Ovary (tissue), 9 donors: Measurements from ENCODE around the gene OSTM1. TPM values are rescaled to one million over a fixed set of nuclear protein-coding genes. Genes with fewer than 3 reads are reported as not detected.

Source experiments
- DNase-seq, 5 donors: peaks; one replicate each; pipeline ENCODE4 v3.0.0-alpha.2; 2019 to 2020
- H3K27ac ChIP-seq, 2 donors: fragments of 200-600 bp; one replicate each; pipeline versions ENCODE4 v1.5.1 to v1.8.0; 2019 to 2022
- H3K27me3 ChIP-seq: fragments of 200-600 bp; one replicate; pipeline ENCODE4 v1.8.0; 2022
- H3K36me3 ChIP-seq: fragments of 200-600 bp; sonication (generic); one replicate; pipeline ENCODE4 v1.5.1; 2019
- H3K4me1 ChIP-seq: one replicate; pipeline ENCODE4 v1.8.1; 2013; ENCODE audit warnings: mild to moderate bottlenecking, moderate library complexity; ENCODE audit not compliant: insufficient read depth
- H3K4me3 ChIP-seq: fragments of 200-600 bp; sonication (generic); one replicate; pipeline ENCODE4 v1.5.1; 2017
- H3K9me3 ChIP-seq, 2 donors: fragments of 200-600 bp in 1 of 2; sonication (generic) in 1 of 2; one replicate each; pipeline versions ENCODE4 v1.5.1 to v1.8.1; 2013 to 2019; ENCODE audit warnings: mild to moderate bottlenecking in 1 of 2, moderate library complexity in 1 of 2
- EP300 ChIP-seq: sonication (generic); formaldehyde crosslinking; IDR thresholded peaks from one replicate; pipeline ENCODE4 v1.6.1; 2017; ENCODE audit warnings: antibody characterized with exemption
- POLR2A ChIP-seq: fragments of 450-650 bp; IDR thresholded peaks from one replicate; pipeline ENCODE4 v1.6.1; 2017; ENCODE audit warnings: antibody characterized with exemption, mild to moderate bottlenecking, moderate library complexity
- WGBS, 3 donors: extraction: QIAGEN DNeasy Blood & Tissue Kit in 1 of 3; methylation state at CpG; one replicate each; pipeline versions ENCODE4 v1.1.5 to v1.1.7; 2013 to 2017; 5-methylcytosine and 5-hydroxymethylcytosine counted together
- intact Hi-C, 4 donors: fragments of 100-400 bp; cut with DNase I; formaldehyde crosslinking; loops; one replicate each; pipeline versions ENCODE4 v1.11.0 to v1.15.1; 2022 to 2023
- polyA plus RNA-seq, 2 donors: library from polyadenylated mRNA; stranded (reverse); fragments of 200-250 nt in 1 of 2; fragments of 350-450 nt in 1 of 2; fragmentation: Illumina TruSeq in 1 of 2; extraction: RNeasy Lipid Tissue Mini Kit (QIAGEN cat#74804) in 1 of 2; gene quantifications; one replicate each; pipeline ENCODE4 v1.2.3, GENCODE V29; 2013 to 2014
- small RNA-seq: library from RNA; depleted of rRNA; stranded (forward); fragments of <200 nt; gene quantifications from one replicate; pipeline ENCODE3, GENCODE V24; 2016
- total RNA-seq, 7 donors: library from RNA; depleted of rRNA in 2 of 7; stranded (reverse); fragments of >200 nt in 2 of 7; fragmentation: NEBNext Ultra II Directional in 3 of 7; extraction: Animal tissue kit (Norgen Biotek cat#: 25700) in 3 of 7; gene quantifications; one replicate each; pipeline versions ENCODE4 v1.1.0 to v1.2.4, GENCODE V29; 2016 to 2023
- TF ChIP-seq, protein P1 (sequence below), 3 donors: fragments of 450-650 bp in 2 of 3; fragments of 200-600 bp in 1 of 3; IDR thresholded peaks; one replicate each; pipeline versions ENCODE4 v1.5.1 to v1.8.0; 2016 to 2022; ENCODE audit warnings: antibody characterized with exemption in 3 of 3, mild to moderate bottlenecking in 1 of 3
- donor health status: DM: no; HTN: no; CAD: no; lungs with moderate emphysema.
- donor health status: DM: no; HTN: no; CAD: no.
- donor health status: Bipolar disorder and iron deficiency.
- donor health status: DM: yes; HTN: yes; CAD: no.
- donor health status: DM: no; HTN: no; CAD: no.
- donor health status: DM: yes; HTN: yes; CAD: no.

Gene OSTM1
- total and polyA plus RNA-seq, 9 donors = 10.9 to 55.5 (median 29.8) TPM

DNA sequence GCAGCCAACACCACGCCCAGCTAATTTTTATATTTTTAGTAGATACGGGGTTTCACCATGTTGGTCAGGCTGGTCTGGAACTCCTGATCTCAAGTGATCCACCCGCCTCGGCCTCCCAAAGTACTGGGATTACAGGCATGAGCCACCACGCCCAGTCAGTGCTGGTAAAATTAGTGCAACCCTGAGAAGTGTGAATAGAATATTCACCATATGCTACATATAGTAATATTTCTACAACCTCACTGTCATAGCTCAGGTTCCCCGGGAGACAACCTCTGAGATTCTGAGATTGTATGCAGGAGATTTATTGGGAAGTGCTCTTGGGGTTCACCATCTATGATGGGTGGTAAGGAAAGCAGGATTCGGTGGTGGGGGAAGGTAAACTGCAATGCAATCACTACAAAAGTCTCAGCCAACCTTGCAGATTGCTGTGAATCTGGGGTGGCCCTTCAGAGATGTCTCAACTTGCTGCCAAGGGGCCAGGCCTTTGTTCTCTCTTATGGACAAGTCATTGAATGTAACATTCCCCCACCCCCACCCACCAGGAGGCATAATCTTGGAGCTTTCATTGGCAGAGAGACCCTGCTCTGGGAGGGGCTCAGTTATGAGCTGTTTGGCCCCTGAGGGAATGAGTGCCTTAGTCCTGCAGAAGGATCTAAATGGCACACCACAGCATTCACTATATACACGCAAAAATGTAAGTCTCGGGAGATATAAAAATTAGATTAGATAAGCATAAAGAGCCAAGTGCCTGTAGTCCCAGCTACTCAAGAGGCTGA lies 82.6 kb downstream of the OSTM1 start:
- no peak overlapping the region for H3K4me3 ChIP-seq
- TF ChIP-seq EP300 = no peak
- no peak for TF ChIP-seq POLR2A
- TF ChIP-seq, protein P1, sequence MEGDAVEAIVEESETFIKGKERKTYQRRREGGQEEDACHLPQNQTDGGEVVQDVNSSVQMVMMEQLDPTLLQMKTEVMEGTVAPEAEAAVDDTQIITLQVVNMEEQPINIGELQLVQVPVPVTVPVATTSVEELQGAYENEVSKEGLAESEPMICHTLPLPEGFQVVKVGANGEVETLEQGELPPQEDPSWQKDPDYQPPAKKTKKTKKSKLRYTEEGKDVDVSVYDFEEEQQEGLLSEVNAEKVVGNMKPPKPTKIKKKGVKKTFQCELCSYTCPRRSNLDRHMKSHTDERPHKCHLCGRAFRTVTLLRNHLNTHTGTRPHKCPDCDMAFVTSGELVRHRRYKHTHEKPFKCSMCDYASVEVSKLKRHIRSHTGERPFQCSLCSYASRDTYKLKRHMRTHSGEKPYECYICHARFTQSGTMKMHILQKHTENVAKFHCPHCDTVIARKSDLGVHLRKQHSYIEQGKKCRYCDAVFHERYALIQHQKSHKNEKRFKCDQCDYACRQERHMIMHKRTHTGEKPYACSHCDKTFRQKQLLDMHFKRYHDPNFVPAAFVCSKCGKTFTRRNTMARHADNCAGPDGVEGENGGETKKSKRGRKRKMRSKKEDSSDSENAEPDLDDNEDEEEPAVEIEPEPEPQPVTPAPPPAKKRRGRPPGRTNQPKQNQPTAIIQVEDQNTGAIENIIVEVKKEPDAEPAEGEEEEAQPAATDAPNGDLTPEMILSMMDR (IDR thresholded peaks at IDR 0.05) = no peak
- H3K36me3 ChIP-seq = no peaks in the 10 kb centered on the region
- no peak for DNase-seq
- WGBS, 3 donors = 84 to 93% (median 87%) methylated on average over 9 of the region's 9 CpGs
- no peak overlapping the region for H3K27ac ChIP-seq
- intact Hi-C loops = loop anchor here in 1 of 4 donors (10.0 kb wide), 1 partner anchor 533 kb away; no protein-coding TSS in a partner anchor
- no peaks in the 10 kb centered on the region for H3K9me3 ChIP-seq
- no peaks in the 10 kb centered on the region for H3K4me1 ChIP-seq
- H3K27me3 ChIP-seq = no peaks in the 10 kb centered on the region

Small RNAs within 50 kb of the gene (small RNA-seq; reads per million reads assigned to genes)
- gene RF00019 = not detected

Other genes starting within 250 kb of the OSTM1 start
- 100 to 1,000 TPM in 5 of 7 donors, 10 to 100 TPM in 2; 33.8 to 198 (median 144) TPM for gene SEC63, start 116.5 kb downstream of the OSTM1 start, total RNA-seq
- 10 to 100 TPM; 45.2 to 88.2 TPM for gene SEC63, start 116.5 kb downstream of the OSTM1 start, polyA plus RNA-seq
- not detected for gene NR2E1, start 91.3 kb upstream of the OSTM1 start, total RNA-seq
- gene NR2E1, start 91.3 kb upstream of the OSTM1 start, polyA plus RNA-seq = under 1 TPM in 1 of 2 donors, not detected in 1; 0.02 TPM
- gene SNX3, start 186.3 kb upstream of the OSTM1 start, total RNA-seq = 100 to 1,000 TPM; 140 to 207 (median 166) TPM
- gene SNX3, start 186.3 kb upstream of the OSTM1 start, polyA plus RNA-seq = 100 to 1,000 TPM; 210 to 437 TPM
- 1 to 10 TPM; 5.2 to 7.6 (median 5.9) TPM for gene AFG1L, start 220.3 kb upstream of the OSTM1 start, total RNA-seq
- 1 to 10 TPM; 1.2 to 3.4 TPM for gene AFG1L, start 220.3 kb upstream of the OSTM1 start, polyA plus RNA-seq